ENCODE measurements around the gene CD300LG.

Gene CD300LG

GRCh38 chr17:43805117-43805516 is 41.9 kb upstream of the CD300LG start:
- CTCF ChIA-PET: no interaction called here
- TF ChIP-seq ARNT (IDR thresholded peaks at IDR 0.05): no peak
- no peak for TF ChIP-seq ZNF384 (IDR thresholded peaks at IDR 0.05)
- TF ChIP-seq LEF1 (IDR thresholded peaks at IDR 0.05; ENCODE audit: borderline replicate concordance): no peak
- TF ChIP-seq NFRKB (IDR thresholded peaks at IDR 0.05): no peak
- TF ChIP-seq FOXA1 (IDR thresholded peaks at IDR 0.05): no peak
- TF ChIP-seq FOXM1 (IDR thresholded peaks at IDR 0.05; ENCODE audit: borderline replicate concordance): no peak
- no peak for TF ChIP-seq TARDBP (IDR thresholded peaks at IDR 0.05)
- no peak for TF ChIP-seq SUZ12 (IDR thresholded peaks at IDR 0.05)
- TF ChIP-seq ELF4 (IDR thresholded peaks at IDR 0.05): no peak
- TF ChIP-seq FOXK2 (IDR thresholded peaks at IDR 0.05): no peak
- no peak for TF ChIP-seq L3MBTL2 (conservative IDR thresholded peaks at IDR 0.05)
- TF ChIP-seq HDGF (IDR thresholded peaks at IDR 0.05; ENCODE audit: borderline replicate concordance): no peak
- TF ChIP-seq BHLHE40 (IDR thresholded peaks at IDR 0.05; ENCODE audit: borderline replicate concordance): no peak
- TF ChIP-seq, protein P1, sequence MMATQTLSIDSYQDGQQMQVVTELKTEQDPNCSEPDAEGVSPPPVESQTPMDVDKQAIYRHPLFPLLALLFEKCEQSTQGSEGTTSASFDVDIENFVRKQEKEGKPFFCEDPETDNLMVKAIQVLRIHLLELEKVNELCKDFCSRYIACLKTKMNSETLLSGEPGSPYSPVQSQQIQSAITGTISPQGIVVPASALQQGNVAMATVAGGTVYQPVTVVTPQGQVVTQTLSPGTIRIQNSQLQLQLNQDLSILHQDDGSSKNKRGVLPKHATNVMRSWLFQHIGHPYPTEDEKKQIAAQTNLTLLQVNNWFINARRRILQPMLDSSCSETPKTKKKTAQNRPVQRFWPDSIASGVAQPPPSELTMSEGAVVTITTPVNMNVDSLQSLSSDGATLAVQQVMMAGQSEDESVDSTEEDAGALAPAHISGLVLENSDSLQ (IDR thresholded peaks at IDR 0.05): no peak
- TF ChIP-seq SP1 (IDR thresholded peaks at IDR 0.05): no peak
- no peak for TF ChIP-seq CTBP1 (IDR thresholded peaks at IDR 0.05; ENCODE audit: borderline replicate concordance)
- no peak for DNase-seq (ENCODE audit: extremely low spot score)
- POLR2A ChIA-PET: no interaction called here

DNA sequence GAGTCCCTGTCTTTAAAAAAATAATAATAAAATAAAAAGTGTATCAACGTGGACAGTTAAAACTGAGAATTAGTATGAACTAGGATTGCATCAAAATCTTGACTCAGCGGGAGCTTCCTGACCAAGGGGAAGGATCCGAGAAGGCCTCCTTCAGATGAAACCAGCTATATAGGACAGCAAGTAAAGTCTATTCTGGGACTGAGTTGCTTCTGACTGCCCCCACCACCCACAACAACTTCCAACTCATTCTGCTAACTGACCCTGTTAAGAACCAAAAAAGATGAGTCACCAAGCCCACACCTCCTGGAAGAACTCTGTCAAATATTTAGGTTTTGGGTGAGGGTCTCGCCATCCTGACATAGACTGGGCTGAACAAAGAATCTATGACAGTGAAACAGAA is 38.9 kb upstream of the CD300LG start:
- TF ChIP-seq ELF4 (IDR thresholded peaks at IDR 0.05) (no peak), FOXM1 (IDR thresholded peaks at IDR 0.05; ENCODE audit: borderline replicate concordance) (no peak), FOXK2 (IDR thresholded peaks at IDR 0.05) (no peak), HDGF (IDR thresholded peaks at IDR 0.05; ENCODE audit: borderline replicate concordance) (no peak), FOXA1 (IDR thresholded peaks at IDR 0.05) (no peak), BHLHE40 (IDR thresholded peaks at IDR 0.05; ENCODE audit: borderline replicate concordance) (no peak), ZNF384 (IDR thresholded peaks at IDR 0.05) (no peak), LEF1 (IDR thresholded peaks at IDR 0.05; ENCODE audit: borderline replicate concordance) (no peak), TARDBP (IDR thresholded peaks at IDR 0.05) (no peak), SP1 (IDR thresholded peaks at IDR 0.05) (no peak), ARNT (IDR thresholded peaks at IDR 0.05) (no peak), NFRKB (IDR thresholded peaks at IDR 0.05) (no peak), L3MBTL2 (conservative IDR thresholded peaks at IDR 0.05) (no peak), CTBP1 (IDR thresholded peaks at IDR 0.05; ENCODE audit: borderline replicate concordance) (no peak), SUZ12 (IDR thresholded peaks at IDR 0.05) (no peak)
- TF ChIP-seq, protein P1 (IDR thresholded peaks at IDR 0.05): no peak
- CTCF ChIA-PET: no interaction called here
- no peak for DNase-seq (ENCODE audit: extremely low spot score)
- POLR2A ChIA-PET: no interaction called here

GRCh38 chr17:43809121-43809520 is 37.9 kb upstream of the CD300LG start:
- TF ChIP-seq L3MBTL2 (conservative IDR thresholded peaks at IDR 0.05): no peak
- no peak for DNase-seq (ENCODE audit: extremely low spot score)
- CTCF ChIA-PET: interaction anchor here (0.5 kb wide), 1 partner anchor 22 kb away, joined by 3 read pairs; no protein-coding TSS in a partner anchor
- POLR2A ChIA-PET: no interaction called here

GRCh38 chr17:43810226-43810715 is 36.7 kb upstream of the CD300LG start:
- CTCF ChIA-PET: no interaction called here
- POLR2A ChIA-PET: no interaction called here
- no peak for DNase-seq (ENCODE audit: extremely low spot score)
- TF ChIP-seq FOXK2 (IDR thresholded peaks at IDR 0.05) (no peak), SUZ12 (IDR thresholded peaks at IDR 0.05) (no peak), L3MBTL2 (conservative IDR thresholded peaks at IDR 0.05) (no peak), NFRKB (IDR thresholded peaks at IDR 0.05) (no peak), LEF1 (IDR thresholded peaks at IDR 0.05; ENCODE audit: borderline replicate concordance) (no peak), ARNT (IDR thresholded peaks at IDR 0.05) (no peak), FOXM1 (IDR thresholded peaks at IDR 0.05; ENCODE audit: borderline replicate concordance) (no peak), TARDBP (IDR thresholded peaks at IDR 0.05) (no peak), ZNF384 (IDR thresholded peaks at IDR 0.05) (no peak), CTBP1 (IDR thresholded peaks at IDR 0.05; ENCODE audit: borderline replicate concordance) (no peak), ELF4 (IDR thresholded peaks at IDR 0.05) (no peak)
- TF ChIP-seq, protein P1 (IDR thresholded peaks at IDR 0.05): no peak

DNA sequence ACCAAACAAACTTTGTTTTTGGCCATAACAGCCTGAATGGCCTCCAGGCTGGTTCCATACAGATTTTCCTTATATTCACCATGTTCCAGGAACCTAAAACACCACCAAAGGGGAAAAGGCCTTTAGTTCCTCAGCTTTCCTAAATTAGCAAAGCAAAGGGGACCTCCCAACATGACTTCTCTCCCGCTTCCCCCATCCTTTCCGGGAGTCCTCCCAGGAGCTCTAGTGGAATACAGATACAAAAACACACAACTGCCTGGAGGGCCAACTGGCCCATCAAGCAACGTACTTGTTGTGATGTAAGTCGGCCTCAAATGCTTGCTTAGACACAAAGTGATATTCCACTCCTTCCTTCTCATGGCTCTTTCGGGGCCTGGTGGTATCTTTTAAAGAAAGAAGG is 36.2 kb upstream of the CD300LG start:
- CTCF ChIA-PET: interaction anchor here (1.0 kb wide), 1 partner anchor 45 kb away, joined by 3 read pairs; no protein-coding TSS in a partner anchor
- POLR2A ChIA-PET: no interaction called here

More for the DNA sequence above, 36.2 kb upstream of the CD300LG start:
- TF ChIP-seq HDGF (IDR thresholded peaks at IDR 0.05; ENCODE audit: borderline replicate concordance) (no peak), TARDBP (IDR thresholded peaks at IDR 0.05) (no peak), LEF1 (IDR thresholded peaks at IDR 0.05; ENCODE audit: borderline replicate concordance) (no peak), ELF4 (IDR thresholded peaks at IDR 0.05) (no peak), BHLHE40 (IDR thresholded peaks at IDR 0.05; ENCODE audit: borderline replicate concordance) (no peak), SUZ12 (IDR thresholded peaks at IDR 0.05) (no peak), L3MBTL2 (conservative IDR thresholded peaks at IDR 0.05) (no peak), FOXM1 (IDR thresholded peaks at IDR 0.05; ENCODE audit: borderline replicate concordance) (no peak), SP1 (IDR thresholded peaks at IDR 0.05) (no peak), FOXK2 (IDR thresholded peaks at IDR 0.05) (no peak), ARNT (IDR thresholded peaks at IDR 0.05) (no peak), ZNF384 (IDR thresholded peaks at IDR 0.05) (no peak), FOXA1 (IDR thresholded peaks at IDR 0.05) (no peak)
- TF ChIP-seq, protein P1 (IDR thresholded peaks at IDR 0.05): no peak
- no peak for DNase-seq (ENCODE audit: extremely low spot score)

All from HEK293T (cell line).